ENCODE data around the gene NELL1. TPM values are rescaled to one million over a fixed set of nuclear protein-coding genes. Genes with fewer than 3 reads are reported as not detected.

The NELL1 gene
- total RNA-seq, 1 donor from 2014 or later = 0.45 TPM

DNA sequence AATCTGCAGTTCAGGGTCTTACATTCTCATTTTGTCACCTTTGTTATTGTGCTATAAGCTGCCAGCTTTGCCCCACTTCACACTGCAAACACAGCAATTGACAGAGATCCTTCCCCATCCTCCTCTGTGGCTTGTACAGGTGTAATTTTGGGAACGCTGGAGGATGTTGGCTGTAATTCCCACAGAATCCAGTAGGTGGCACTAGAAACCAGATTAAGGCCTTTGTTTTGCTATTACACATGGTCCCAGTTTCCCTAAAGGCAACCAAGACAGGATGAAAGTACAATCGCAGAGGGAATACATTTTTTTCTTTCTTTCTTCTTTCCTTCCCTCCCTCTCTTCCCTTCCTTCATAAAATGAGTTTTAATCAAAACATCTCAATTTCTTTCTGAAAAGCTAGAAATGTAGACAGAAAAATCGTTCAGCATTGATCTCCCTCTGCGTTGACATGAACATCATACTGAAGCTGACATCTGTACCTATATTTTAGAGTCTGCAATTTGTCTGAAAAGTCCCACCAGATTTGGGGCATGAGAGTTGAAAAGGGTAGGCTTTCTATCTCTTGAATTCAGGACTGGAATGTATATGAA is 21.3 kb upstream of the NELL1 start:
- Mint-ChIP-seq H3K27ac (ENCODE audit: unreplicated experiment) (no peak overlapping the region), H3K4me3 (ENCODE audit: unreplicated experiment) (no peak overlapping the region), H3K4me1 (ENCODE audit: low read depth, unreplicated experiment) (peaks cover 6% of the 10 kb centered on the region), H3K27me3 (ENCODE audit: low read depth, unreplicated experiment) (peaks cover 14% of the 10 kb centered on the region), H3K36me3 (ENCODE audit: low read depth, unreplicated experiment) (no peaks in the 10 kb centered on the region), H3K9me3 (ENCODE audit: unreplicated experiment) (no peaks in the 10 kb centered on the region)
- H3K9ac ChIP-seq (ENCODE audit: low read length) = no peak overlapping the region
- H3K27ac ChIP-seq (ENCODE audit: low read depth, low read length) = no peak overlapping the region
- H3K4me3 ChIP-seq (ENCODE audit: insufficient read depth, low read depth, low read length) = no peak overlapping the region
- H3K79me2 ChIP-seq (ENCODE audit: insufficient read depth, low read length) = no peaks in the 10 kb centered on the region
- DNase-seq (ENCODE audit: low read depth) (peak; percentile 5), FAIRE-seq (no peak)
- no peaks in the 10 kb centered on the region for H3K4me1 ChIP-seq (ENCODE audit: insufficient read depth, low read length)
- no peaks in the 10 kb centered on the region for H3K9me3 ChIP-seq (ENCODE audit: insufficient read depth, low read depth, low read length)
- no peaks in the 10 kb centered on the region for H4K20me1 ChIP-seq (ENCODE audit: insufficient read depth, low read length)
- no peak for TF ChIP-seq EZH2 (IDR thresholded peaks at IDR 0.05; ENCODE audit: insufficient read depth, low read length)
- TF ChIP-seq, protein P1, sequence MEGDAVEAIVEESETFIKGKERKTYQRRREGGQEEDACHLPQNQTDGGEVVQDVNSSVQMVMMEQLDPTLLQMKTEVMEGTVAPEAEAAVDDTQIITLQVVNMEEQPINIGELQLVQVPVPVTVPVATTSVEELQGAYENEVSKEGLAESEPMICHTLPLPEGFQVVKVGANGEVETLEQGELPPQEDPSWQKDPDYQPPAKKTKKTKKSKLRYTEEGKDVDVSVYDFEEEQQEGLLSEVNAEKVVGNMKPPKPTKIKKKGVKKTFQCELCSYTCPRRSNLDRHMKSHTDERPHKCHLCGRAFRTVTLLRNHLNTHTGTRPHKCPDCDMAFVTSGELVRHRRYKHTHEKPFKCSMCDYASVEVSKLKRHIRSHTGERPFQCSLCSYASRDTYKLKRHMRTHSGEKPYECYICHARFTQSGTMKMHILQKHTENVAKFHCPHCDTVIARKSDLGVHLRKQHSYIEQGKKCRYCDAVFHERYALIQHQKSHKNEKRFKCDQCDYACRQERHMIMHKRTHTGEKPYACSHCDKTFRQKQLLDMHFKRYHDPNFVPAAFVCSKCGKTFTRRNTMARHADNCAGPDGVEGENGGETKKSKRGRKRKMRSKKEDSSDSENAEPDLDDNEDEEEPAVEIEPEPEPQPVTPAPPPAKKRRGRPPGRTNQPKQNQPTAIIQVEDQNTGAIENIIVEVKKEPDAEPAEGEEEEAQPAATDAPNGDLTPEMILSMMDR (IDR thresholded peaks at IDR 0.05; ENCODE audit: insufficient read depth, low read depth, low read length) = peak; percentile 94
- no peaks in the 10 kb centered on the region for H3K27me3 ChIP-seq (ENCODE audit: insufficient read depth, low read length)
- H3K36me3 ChIP-seq (ENCODE audit: insufficient read depth, low read length) = no peaks in the 10 kb centered on the region
- no peak overlapping the region for H2AFZ ChIP-seq (ENCODE audit: low read depth, low read length)
- no peak overlapping the region for H3K4me2 ChIP-seq (ENCODE audit: low read length)

DNA sequence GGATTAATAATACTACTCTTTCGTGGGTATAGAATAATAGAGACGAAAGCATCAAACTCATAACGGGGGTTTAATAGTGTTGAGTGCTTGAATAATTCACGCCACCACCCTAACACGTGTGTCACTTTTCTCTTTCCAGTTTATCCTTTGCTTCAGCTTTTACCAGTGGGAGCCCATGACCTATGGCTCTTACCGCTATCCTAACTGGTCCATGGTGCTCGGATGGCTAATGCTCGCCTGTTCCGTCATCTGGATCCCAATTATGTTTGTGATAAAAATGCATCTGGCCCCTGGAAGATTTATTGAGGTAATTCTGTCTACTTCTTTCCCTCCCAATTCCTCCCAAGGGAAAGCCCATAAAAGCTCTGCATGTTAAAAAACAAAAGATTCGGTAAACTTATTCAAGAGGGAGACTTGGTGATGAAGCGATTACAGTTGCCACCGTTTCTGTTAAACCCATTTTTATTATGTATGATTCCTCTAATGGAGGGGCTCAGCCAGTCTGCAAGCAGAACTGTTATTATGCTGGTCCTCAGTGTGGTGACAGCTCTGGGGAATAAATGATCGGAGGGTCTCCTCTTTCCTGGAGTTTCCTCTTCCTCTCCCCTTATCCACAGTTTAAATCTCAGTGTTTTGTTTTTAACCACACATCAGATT is 17.1 kb upstream of the NELL1 start:
- no peaks in the 10 kb centered on the region for H3K4me1 Mint-ChIP-seq (ENCODE audit: low read depth, unreplicated experiment)
- H3K4me3 Mint-ChIP-seq (ENCODE audit: unreplicated experiment) = no peak overlapping the region
- no peaks in the 10 kb centered on the region for H3K79me2 ChIP-seq (ENCODE audit: insufficient read depth, low read length)
- H3K9me3 ChIP-seq (ENCODE audit: insufficient read depth, low read depth, low read length) = no peaks in the 10 kb centered on the region
- TF ChIP-seq, protein P1 (IDR thresholded peaks at IDR 0.05; ENCODE audit: insufficient read depth, low read depth, low read length) = no peak
- TF ChIP-seq EZH2 (IDR thresholded peaks at IDR 0.05; ENCODE audit: insufficient read depth, low read length) = no peak
- H3K9me3 Mint-ChIP-seq (ENCODE audit: unreplicated experiment) = no peaks in the 10 kb centered on the region
- H3K4me2 ChIP-seq (ENCODE audit: low read length) = no peak overlapping the region
- H3K9ac ChIP-seq (ENCODE audit: low read length) = no peak overlapping the region
- H3K27me3 Mint-ChIP-seq (ENCODE audit: low read depth, unreplicated experiment) = peaks cover 28% of the 10 kb centered on the region
- no peaks in the 10 kb centered on the region for H3K36me3 ChIP-seq (ENCODE audit: insufficient read depth, low read length)
- no peaks in the 10 kb centered on the region for H3K27me3 ChIP-seq (ENCODE audit: insufficient read depth, low read length)
- H4K20me1 ChIP-seq (ENCODE audit: insufficient read depth, low read length) = no peaks in the 10 kb centered on the region
- H2AFZ ChIP-seq (ENCODE audit: low read depth, low read length) = no peak overlapping the region
- no peaks in the 10 kb centered on the region for H3K36me3 Mint-ChIP-seq (ENCODE audit: low read depth, unreplicated experiment)
- FAIRE-seq = no peak
- H3K4me3 ChIP-seq (ENCODE audit: insufficient read depth, low read depth, low read length) = no peak overlapping the region
- no peak for DNase-seq (ENCODE audit: low read depth)
- H3K27ac Mint-ChIP-seq (ENCODE audit: unreplicated experiment) = no peak overlapping the region
- no peaks in the 10 kb centered on the region for H3K4me1 ChIP-seq (ENCODE audit: insufficient read depth, low read length)
- no peak overlapping the region for H3K27ac ChIP-seq (ENCODE audit: low read depth, low read length)

DNA sequence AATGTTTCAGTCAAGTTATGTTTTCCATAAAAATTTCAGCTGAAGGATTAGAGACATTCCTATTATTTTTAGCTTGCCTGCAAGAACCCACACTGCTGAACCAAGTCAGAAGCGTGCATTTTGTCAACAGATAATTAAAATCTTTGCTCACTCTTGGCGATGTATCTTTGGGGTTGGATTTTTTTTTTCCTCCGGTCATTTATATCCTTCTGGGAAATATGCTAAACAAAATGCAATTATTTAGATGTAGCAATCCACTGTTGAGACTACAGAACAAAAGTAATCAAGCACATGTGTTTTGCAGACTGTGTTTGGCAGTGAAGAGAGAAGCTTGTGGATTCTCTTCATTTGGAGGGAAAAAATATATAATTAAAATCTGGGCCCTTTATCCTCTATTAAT is 15.3 kb upstream of the NELL1 start:
- Histone ChIP-seq H3K79me2 (ENCODE audit: insufficient read depth, low read length) (no peaks in the 10 kb centered on the region), H4K20me1 (ENCODE audit: insufficient read depth, low read length) (no peaks in the 10 kb centered on the region), H3K4me3 (ENCODE audit: insufficient read depth, low read depth, low read length) (no peak overlapping the region), H3K4me1 (ENCODE audit: insufficient read depth, low read length) (no peaks in the 10 kb centered on the region), H3K27me3 (ENCODE audit: insufficient read depth, low read length) (no peaks in the 10 kb centered on the region), H3K36me3 (ENCODE audit: insufficient read depth, low read length) (no peaks in the 10 kb centered on the region), H3K9ac (ENCODE audit: low read length) (no peak overlapping the region), H3K9me3 (ENCODE audit: insufficient read depth, low read depth, low read length) (no peaks in the 10 kb centered on the region), H2AFZ (ENCODE audit: low read depth, low read length) (no peak overlapping the region), H3K27ac (ENCODE audit: low read depth, low read length) (no peak overlapping the region), H3K4me2 (ENCODE audit: low read length) (no peak overlapping the region)
- TF ChIP-seq EZH2 (IDR thresholded peaks at IDR 0.05; ENCODE audit: insufficient read depth, low read length) = no peak
- Mint-ChIP-seq H3K27me3 (ENCODE audit: low read depth, unreplicated experiment) (peaks cover 28% of the 10 kb centered on the region), H3K4me1 (ENCODE audit: low read depth, unreplicated experiment) (no peaks in the 10 kb centered on the region), H3K4me3 (ENCODE audit: unreplicated experiment) (no peak overlapping the region), H3K36me3 (ENCODE audit: low read depth, unreplicated experiment) (no peaks in the 10 kb centered on the region), H3K9me3 (ENCODE audit: unreplicated experiment) (no peaks in the 10 kb centered on the region), H3K27ac (ENCODE audit: unreplicated experiment) (no peak overlapping the region)
- DNase-seq (ENCODE audit: low read depth) (no peak), FAIRE-seq (no peak)

Measured in astrocyte (in vitro differentiated cells and primary cell).